ENCODE results near the gene C9orf78. TPM values are rescaled to one million over a fixed set of nuclear protein-coding genes. Genes with fewer than 3 reads are reported as not detected.
A peak's percentile ranks its signal among the peaks of the same experiment; 100 is the strongest.

The C9orf78 gene
- total RNA-seq, result 19.3 and 32.4 TPM in 2 replicates

- DNase-seq (ENCODE audit: low read depth), result peak; percentile 95
- peak within 1 kb of the TSS; percentile 94 for H3K4me3 ChIP-seq (ENCODE audit: low read depth, low read length)
- TF ChIP-seq CTCF (IDR thresholded peaks at IDR 0.05; ENCODE audit: insufficient read depth, low read depth, low read length), result no peak
Measured at GRCh38 chr9:129835128-129835859, at the start of gene C9orf78, which contains the start of gene USP20. Gene C9orf78 (minus strand): TSS chr9:129835275. CDS start chr9:129835221, 54 bp downstream. Gene USP20 (plus strand): TSS chr9:129835458. CDS start chr9:129852556, 17,098 bp downstream.

GRCh38 chr9:129884220-129885017, 49.3 kb upstream of the C9orf78 start:
- H3K4me3 ChIP-seq (ENCODE audit: low read depth, low read length), result peak overlapping the region; percentile 26
- peak; percentile 83 for DNase-seq (ENCODE audit: low read depth)
- no peak for TF ChIP-seq CTCF (IDR thresholded peaks at IDR 0.05; ENCODE audit: insufficient read depth, low read depth, low read length)

- DNase-seq (ENCODE audit: low read depth), result no peak
- TF ChIP-seq CTCF (IDR thresholded peaks at IDR 0.05; ENCODE audit: insufficient read depth, low read depth, low read length), result no peak
Measured at GRCh38 chr9:129881547-129882324, 46.7 kb upstream of the C9orf78 start.

GRCh38 chr9:129880654-129881546, 45.8 kb upstream of the C9orf78 start:
- DNase-seq (ENCODE audit: low read depth), result no peak
- H3K4me3 ChIP-seq (ENCODE audit: low read depth, low read length), result no peak overlapping the region
- no peak for TF ChIP-seq CTCF (IDR thresholded peaks at IDR 0.05; ENCODE audit: insufficient read depth, low read depth, low read length)

More at GRCh38 chr9:129881547-129882324, 46.7 kb upstream of the C9orf78 start:
- no peak overlapping the region for H3K4me3 ChIP-seq (ENCODE audit: low read depth, low read length)

- TF ChIP-seq CTCF (IDR thresholded peaks at IDR 0.05; ENCODE audit: insufficient read depth, low read depth, low read length), result no peak
- no peak for DNase-seq (ENCODE audit: low read depth)
- H3K4me3 ChIP-seq (ENCODE audit: low read depth, low read length), result no peak overlapping the region
Measured at GRCh38 chr9:129879991-129880653, 45.0 kb upstream of the C9orf78 start.
